Gastrocnemius medialis (tissue), 4 donors: ENCODE data around the gene BCR.

ENCODE experiments used
- CTCF ChIP-seq, 5 experiments: fragments of 450-650 bp in 3 of 5; fragments of 200-600 bp in 2 of 5; sonication (generic) in 2 of 5; IDR thresholded peaks in 4 of 5; conservative IDR thresholded peaks in 1 of 5; 1 replicate in 4 of 5; 2 replicates in 1 of 5; pipeline ENCODE4 v1.5.1; 2016 to 2019; ENCODE audit warnings: antibody characterized with exemption in 5 of 5, mild to moderate bottlenecking in 3 of 5, moderate library complexity in 3 of 5
- POLR2A ChIP-seq, 2 donors: fragments of 450-650 bp; IDR thresholded peaks; one replicate each; pipeline ENCODE4 v1.6.1; 2017; ENCODE audit warnings: antibody characterized with exemption in 2 of 2, mild to moderate bottlenecking in 2 of 2, moderate library complexity in 2 of 2

GRCh38 chr22:23306926-23307325 lies 126.6 kb downstream of the BCR start:
- TF ChIP-seq CTCF (IDR thresholded peaks at IDR 0.05 in 4 of 5, conservative IDR thresholded peaks at IDR 0.05 in 1 of 5) (no peak), POLR2A (IDR thresholded peaks at IDR 0.05) (no peak)
